ENCODE measurements around the gene TEX22.

The TEX22 gene

GRCh38 chr14:105353136-105353535 is 45.2 kb upstream of the TEX22 start:
- no peaks in the 10 kb centered on the region for H3K9me3 ChIP-seq (replicated peaks; ENCODE audit: insufficient read depth, low read length)
- H3K9ac ChIP-seq (ENCODE audit: low read length) = no peak overlapping the region
- TF ChIP-seq CTCF (IDR thresholded peaks at IDR 0.05; ENCODE audit: low read length) (no peak), EZH2 (optimal IDR thresholded peaks at IDR 0.05; ENCODE audit: low read depth, low read length) (no peak), EZH2phosphoT487 (IDR thresholded peaks at IDR 0.05; ENCODE audit: low read length) (no peak)
- H3K9me2 ChIP-seq (replicated peaks; ENCODE audit: insufficient read depth, low read length) = no peaks in the 10 kb centered on the region
- no peaks in the 10 kb centered on the region for H3K36me3 ChIP-seq (replicated peaks; ENCODE audit: insufficient read depth, low read length)
- H2AFZ ChIP-seq (ENCODE audit: low read length) = no peak overlapping the region
- no peak overlapping the region for H3K4me2 ChIP-seq (ENCODE audit: low read depth, low read length)
- no peak overlapping the region for H3K4me3 ChIP-seq (ENCODE audit: low read length)
- H3K27ac ChIP-seq (ENCODE audit: low read length) = no peak overlapping the region
- no peaks in the 10 kb centered on the region for H4K20me1 ChIP-seq (ENCODE audit: insufficient read depth, low read length)
- H3F3A ChIP-seq (ENCODE audit: insufficient read depth, low read length) = no peaks in the 10 kb centered on the region
- H3K27me3 ChIP-seq (replicated peaks; ENCODE audit: insufficient read depth, low read length) = no peaks in the 10 kb centered on the region
- H3K79me2 ChIP-seq (ENCODE audit: low read length) = no peaks in the 10 kb centered on the region
- H3K4me1 ChIP-seq (ENCODE audit: low read length) = no peaks in the 10 kb centered on the region
- no peak for DNase-seq

- no peak overlapping the region for H3K9ac ChIP-seq (ENCODE audit: low read length)
These were observed 43.8 kb upstream of the TEX22 start for GRCh38 chr14:105354541-105354940.

GRCh38 chr14:105355049-105355575 is 43.2 kb upstream of the TEX22 start:
- Histone ChIP-seq H3K9ac (ENCODE audit: low read length) (no peak overlapping the region), H4K20me1 (ENCODE audit: insufficient read depth, low read length) (no peaks in the 10 kb centered on the region), H3K27ac (ENCODE audit: low read length) (no peak overlapping the region), H3K9me2 (replicated peaks; ENCODE audit: insufficient read depth, low read length) (no peaks in the 10 kb centered on the region), H3K4me2 (ENCODE audit: low read depth, low read length) (no peak overlapping the region), H3K27me3 (replicated peaks; ENCODE audit: insufficient read depth, low read length) (no peaks in the 10 kb centered on the region), H3K4me1 (ENCODE audit: low read length) (no peaks in the 10 kb centered on the region), H3F3A (ENCODE audit: insufficient read depth, low read length) (no peaks in the 10 kb centered on the region), H3K79me2 (ENCODE audit: low read length) (no peaks in the 10 kb centered on the region), H3K36me3 (replicated peaks; ENCODE audit: insufficient read depth, low read length) (no peaks in the 10 kb centered on the region), H3K4me3 (ENCODE audit: low read length) (no peak overlapping the region), H2AFZ (ENCODE audit: low read length) (no peak overlapping the region), H3K9me3 (replicated peaks; ENCODE audit: insufficient read depth, low read length) (no peaks in the 10 kb centered on the region)
- no peak for DNase-seq
- TF ChIP-seq EZH2 (optimal IDR thresholded peaks at IDR 0.05; ENCODE audit: low read depth, low read length) (no peak), CTCF (IDR thresholded peaks at IDR 0.05; ENCODE audit: low read length) (no peak), EZH2phosphoT487 (IDR thresholded peaks at IDR 0.05; ENCODE audit: low read length) (no peak)

More at GRCh38 chr14:105354541-105354940, 43.8 kb upstream of the TEX22 start:
- Histone ChIP-seq H3K4me1 (ENCODE audit: low read length) (no peaks in the 10 kb centered on the region), H3K4me3 (ENCODE audit: low read length) (no peak overlapping the region), H2AFZ (ENCODE audit: low read length) (no peak overlapping the region), H3F3A (ENCODE audit: insufficient read depth, low read length) (no peaks in the 10 kb centered on the region), H3K9me3 (replicated peaks; ENCODE audit: insufficient read depth, low read length) (no peaks in the 10 kb centered on the region), H3K79me2 (ENCODE audit: low read length) (no peaks in the 10 kb centered on the region), H3K27me3 (replicated peaks; ENCODE audit: insufficient read depth, low read length) (no peaks in the 10 kb centered on the region), H3K27ac (ENCODE audit: low read length) (no peak overlapping the region), H3K9me2 (replicated peaks; ENCODE audit: insufficient read depth, low read length) (no peaks in the 10 kb centered on the region), H4K20me1 (ENCODE audit: insufficient read depth, low read length) (no peaks in the 10 kb centered on the region), H3K4me2 (ENCODE audit: low read depth, low read length) (no peak overlapping the region), H3K36me3 (replicated peaks; ENCODE audit: insufficient read depth, low read length) (no peaks in the 10 kb centered on the region)
- TF ChIP-seq CTCF (IDR thresholded peaks at IDR 0.05; ENCODE audit: low read length) = no peak
- no peak for TF ChIP-seq EZH2 (optimal IDR thresholded peaks at IDR 0.05; ENCODE audit: low read depth, low read length)
- no peak for TF ChIP-seq EZH2phosphoT487 (IDR thresholded peaks at IDR 0.05; ENCODE audit: low read length)
- DNase-seq = no peak

All from MM.1S (cell line).